Stomach (tissue), 4 donors: ENCODE data around the gene EYA3.

Source experiments
- CTCF ChIP-seq, 7 experiments: fragments of 450-650 bp in 4 of 7; fragments of 200-600 bp in 3 of 7; sonication (generic) in 3 of 7; IDR thresholded peaks; one replicate each; pipeline ENCODE4 v1.5.1; 2016 to 2019; ENCODE audit warnings: antibody characterized with exemption in 7 of 7, control low read depth in 2 of 7, mild to moderate bottlenecking in 1 of 7
- EP300 ChIP-seq: sonication (generic); formaldehyde crosslinking; IDR thresholded peaks from one replicate; pipeline ENCODE4 v1.6.1; 2017; ENCODE audit warnings: antibody characterized with exemption
- POLR2A ChIP-seq, 4 donors: fragments of 450-650 bp; IDR thresholded peaks; one replicate each; pipeline ENCODE4 v1.6.1; 2016; ENCODE audit warnings: antibody characterized with exemption in 4 of 4, control low read depth in 2 of 4, mild to moderate bottlenecking in 1 of 4, moderate library complexity in 1 of 4
- POLR2AphosphoS5 ChIP-seq, 3 donors: sonication (generic); formaldehyde crosslinking; IDR thresholded peaks; one replicate each; pipeline ENCODE4 v1.6.1; 2016; ENCODE audit warnings: antibody characterized with exemption in 3 of 3

GRCh38 chr1:27981145-27981544, 107.3 kb downstream of the EYA3 start:
- TF ChIP-seq POLR2AphosphoS5 (IDR thresholded peaks at IDR 0.05) (no peak), POLR2A (IDR thresholded peaks at IDR 0.05) (no peak), CTCF (IDR thresholded peaks at IDR 0.05) (no peak), EP300 (no peak)
